ENCODE measurements around the gene LCN12. TPM values are rescaled to one million over a fixed set of nuclear protein-coding genes. Genes with fewer than 3 reads are reported as not detected.

LCN12 gene
- total and polyA plus RNA-seq, 12 donors: 0.74 to 17.9 (median 6.8) TPM

- peak in 1 of 8 donors; percentile 48 for ATAC-seq
- Histone ChIP-seq H3K4me1 (peaks cover 0 to 34% (median 13%) of the 10 kb centered on the region in 9 donors), H3K9me3 (no peaks in the 10 kb centered on the region), H3K27ac (no peak overlapping the region), H3K4me3 (no peak overlapping the region), H3K36me3 (no peaks in the 10 kb centered on the region), H3K27me3 (no peaks in the 10 kb centered on the region)
- WGBS, 2 donors: 69 to 77% methylated on average over 17 of the region's 17 CpGs
- peak in 1 of 2 donors; percentile 20 for DNase-seq
- TF ChIP-seq CTCF (IDR thresholded peaks at IDR 0.05): no peak
- intact Hi-C loops (cut with DNase I): no loop called here
Measured at GRCh38 chr9:136968333-136969127, 16.5 kb downstream of the LCN12 start.

GRCh38 chr9:136969150-136969549 lies 17.1 kb downstream of the LCN12 start:
- peak in 1 of 8 donors; percentile 14 for ATAC-seq
- H3K27me3 ChIP-seq: no peaks in the 10 kb centered on the region
- peaks cover 0 to 32% (median 13%) of the 10 kb centered on the region in 9 donors for H3K4me1 ChIP-seq
- 82 to 86% methylated on average over 17 of the region's 17 CpGs for WGBS, 2 donors
- intact Hi-C loops (cut with DNase I): no loop called here
- no peak overlapping the region for H3K27ac ChIP-seq
- no peaks in the 10 kb centered on the region for H3K36me3 ChIP-seq
- no peak for TF ChIP-seq CTCF (IDR thresholded peaks at IDR 0.05)
- no peak for DNase-seq
- no peak overlapping the region for H3K4me3 ChIP-seq
- no peaks in the 10 kb centered on the region for H3K9me3 ChIP-seq

- no peaks in the 10 kb centered on the region for H3K36me3 ChIP-seq
- H3K4me3 ChIP-seq: no peak overlapping the region
- H3K27me3 ChIP-seq: no peaks in the 10 kb centered on the region
- H3K9me3 ChIP-seq: no peaks in the 10 kb centered on the region
- TF ChIP-seq CTCF (IDR thresholded peaks at IDR 0.05): no peak
- no peak overlapping the region for H3K27ac ChIP-seq
- ATAC-seq (no peak), DNase-seq (no peak)
- H3K4me1 ChIP-seq: peaks cover 0 to 32% (median 15%) of the 10 kb centered on the region in 9 donors
- whole genome bisulfite sequencing, 2 donors: 79 to 87% methylated on average over 5 of the region's 5 CpGs
- intact Hi-C loops (cut with DNase I): no loop called here
Measured at GRCh38 chr9:136969774-136970173, 17.7 kb downstream of the LCN12 start.

- no peak for TF ChIP-seq CTCF (IDR thresholded peaks at IDR 0.05)
- ATAC-seq (no peak), DNase-seq (peak in 1 of 2 donors; percentile 9)
- H3K9me3 ChIP-seq: no peaks in the 10 kb centered on the region
- intact Hi-C loops (cut with DNase I): no loop called here
- H3K27me3 ChIP-seq: no peaks in the 10 kb centered on the region
- H3K36me3 ChIP-seq: no peaks in the 10 kb centered on the region
- no peak overlapping the region for H3K27ac ChIP-seq
- no peak overlapping the region for H3K4me3 ChIP-seq
- 83 to 92% methylated on average over 11 of the region's 11 CpGs for WGBS, 2 donors
- H3K4me1 ChIP-seq: peaks cover under 1 to 38% (median 21%) of the 10 kb centered on the region in 9 donors
Measured at GRCh38 chr9:136970361-136970760, 18.3 kb downstream of the LCN12 start.

Data from heart right ventricle (tissue), 16 donors.